OCI-LY7 (cell line): ENCODE measurements around the gene PPT2. TPM values are rescaled to one million over a fixed set of nuclear protein-coding genes. Genes with fewer than 3 reads are reported as not detected.
A peak's percentile ranks its signal among the peaks of the same experiment; 100 is the strongest.

ENCODE experiments used
- BruUV-seq: library from RNA; stranded (reverse); fragments of 400-500 nt; replicated peaks from 2 replicates; lab custom pipeline; 2021; lab: Mats Ljungman, UMichigan
- CTCF ChIA-PET: fragments of 300-600 bp; sonication (Branson Sonifier 250); formaldehyde crosslinking; loops from one replicate; lab custom pipeline; 2022; ENCODE audit warnings: antibody characterized with exemption; ENCODE audit not compliant: unreplicated experiment; lab: Charles Lee
- POLR2A ChIA-PET: fragments of 300-600 bp; sonication (Branson Sonifier 250); formaldehyde crosslinking; loops from one replicate; lab custom pipeline; 2022; ENCODE audit warnings: antibody characterized with exemption; lab: Charles Lee
- DNase-seq: peaks from one replicate; pipeline ENCODE4 v3.0.0-alpha.2; 2015; ENCODE audit warnings: low spot score
- H2AFZ ChIP-seq: fragments of 200-600 bp; sonication (generic), shearing (Covaris generic); 2 replicates; pipeline ENCODE4 v1.6.1; 2014; ENCODE audit warnings: mild to moderate bottlenecking, antibody characterized with exemption, low read length, moderate library complexity
- H3K27ac ChIP-seq: fragments of 200-600 bp; sonication (generic); 2 replicates; pipeline ENCODE4 v1.5.1; 2014; ENCODE audit warnings: mixed run types, low read depth, mild to moderate bottlenecking, moderate library complexity, low read length, inconsistent platforms; ENCODE audit not compliant: poor library complexity, severe bottlenecking
- H3K36me3 ChIP-seq: fragments of 200-600 bp; sonication (generic); 2 replicates; pipeline ENCODE4 v1.6.1; 2014; ENCODE audit warnings: mild to moderate bottlenecking, antibody characterized with exemption, low read length, moderate library complexity, mixed read lengths; ENCODE audit not compliant: insufficient read depth
- H3K4me1 ChIP-seq: fragments of 200-600 bp; sonication (generic); 2 replicates; pipeline ENCODE4 v1.5.1; 2014; ENCODE audit warnings: mild to moderate bottlenecking, low read length; ENCODE audit not compliant: insufficient read depth, poor library complexity, severe bottlenecking
- H3K4me2 ChIP-seq: fragments of 200-600 bp; sonication (generic); 2 replicates; pipeline ENCODE4 v1.6.1; 2014; ENCODE audit warnings: mild to moderate bottlenecking, low read length
- H3K4me3 ChIP-seq: fragments of 200-600 bp; sonication (generic); 2 replicates; pipeline ENCODE4 v1.5.1; 2014; ENCODE audit warnings: mild to moderate bottlenecking, low read depth, low read length; ENCODE audit not compliant: poor library complexity, severe bottlenecking
- H3K79me2 ChIP-seq: fragments of 200-600 bp; sonication (generic); 2 replicates; pipeline ENCODE4 v1.6.1; 2016; ENCODE audit warnings: low read depth, mild to moderate bottlenecking, low read length, moderate library complexity, mixed read lengths; ENCODE audit not compliant: insufficient read depth
- H3K9me2 ChIP-seq: fragments of 200-600 bp; sonication (generic); 2 replicates; pipeline ENCODE4 v1.6.1; 2016; ENCODE audit warnings: mild to moderate bottlenecking, low read length, mixed read lengths; ENCODE audit not compliant: insufficient read depth
- H3K9me3 ChIP-seq: fragments of 200-600 bp; sonication (generic); 2 replicates; pipeline ENCODE4 v1.6.1; 2014; ENCODE audit warnings: mild to moderate bottlenecking, mixed run types, low read length, mixed read lengths
- H4K20me1 ChIP-seq: fragments of 200-600 bp; sonication (generic); 2 replicates; pipeline ENCODE4 v1.6.1; 2014; ENCODE audit warnings: mild to moderate bottlenecking, antibody characterized with exemption, low read length, moderate library complexity, mixed read lengths; ENCODE audit not compliant: insufficient read depth
- EZH2phosphoT487 ChIP-seq: fragments of 200-600 bp; sonication (generic); IDR thresholded peaks from 2 replicates; pipeline ENCODE4 v1.6.1; 2018; ENCODE audit warnings: low read depth, borderline replicate concordance, mild to moderate bottlenecking, mixed run types, antibody characterized with exemption, low read length, moderate library complexity, mixed read lengths
- intact Hi-C: fragments of 100-400 bp; cut with micrococcal nuclease; formaldehyde crosslinking; loops from one replicate; pipeline ENCODE4 v1.10.0; 2022; ENCODE audit not compliant: unreplicated experiment
- total RNA-seq, 2 experiments: library from RNA; depleted of rRNA in 1 of 2; stranded (reverse); fragments of >200 nt in 1 of 2; shearing (Covaris generic) in 1 of 2; gene quantifications; 2 replicates each; pipeline ENCODE4 v1.2.3, GENCODE V29; 2014 to 2022
- TF ChIP-seq, protein P1 (sequence below): fragments of 200-600 bp; sonication (generic); conservative IDR thresholded peaks from 2 replicates; pipeline ENCODE4 v1.5.1; 2014; ENCODE audit warnings: mild to moderate bottlenecking, antibody characterized with exemption, low read length, moderate library complexity, mixed read lengths

The PPT2 gene
- total RNA-seq, 2 experiments from 2014 or later, result 39.0 to 111 TPM

DNA sequence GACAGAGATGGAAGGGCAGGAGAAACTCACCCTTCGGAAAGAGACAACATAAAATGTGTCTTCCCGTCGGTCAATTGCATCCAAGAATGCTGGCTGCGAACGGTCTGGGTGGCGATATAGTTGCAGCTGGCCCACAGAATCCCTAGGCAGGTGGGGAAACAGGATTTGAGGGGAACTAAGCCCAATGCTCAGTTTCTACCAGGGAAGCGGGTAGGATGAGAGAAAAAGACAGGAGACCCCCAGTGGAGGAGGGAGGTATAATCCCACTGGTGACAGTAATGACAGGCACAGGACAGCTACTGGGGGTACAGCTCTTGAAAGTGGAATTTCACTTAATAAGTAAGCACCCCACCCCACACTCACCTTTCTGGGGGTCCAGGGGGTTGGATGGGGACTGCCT lies 37.3 kb upstream of the PPT2 start:
- intact Hi-C loops, result no loop called here
- CTCF ChIA-PET, result no interaction called here
- Histone ChIP-seq H3K79me2 (no peaks in the 10 kb centered on the region), H2AFZ (no peak overlapping the region), H3K27ac (no peak overlapping the region), H3K4me1 (peaks cover 5% of the 10 kb centered on the region), H3K9me2 (no peaks in the 10 kb centered on the region), H4K20me1 (no peaks in the 10 kb centered on the region), H3K4me2 (no peak overlapping the region), H3K4me3 (no peak overlapping the region), H3K9me3 (no peaks in the 10 kb centered on the region), H3K36me3 (peaks cover 61% of the 10 kb centered on the region)
- no TSS peak for BruUV-seq
- DNase-seq, result peak; percentile 38
- no peak for TF ChIP-seq EZH2phosphoT487
- TF ChIP-seq, protein P1, sequence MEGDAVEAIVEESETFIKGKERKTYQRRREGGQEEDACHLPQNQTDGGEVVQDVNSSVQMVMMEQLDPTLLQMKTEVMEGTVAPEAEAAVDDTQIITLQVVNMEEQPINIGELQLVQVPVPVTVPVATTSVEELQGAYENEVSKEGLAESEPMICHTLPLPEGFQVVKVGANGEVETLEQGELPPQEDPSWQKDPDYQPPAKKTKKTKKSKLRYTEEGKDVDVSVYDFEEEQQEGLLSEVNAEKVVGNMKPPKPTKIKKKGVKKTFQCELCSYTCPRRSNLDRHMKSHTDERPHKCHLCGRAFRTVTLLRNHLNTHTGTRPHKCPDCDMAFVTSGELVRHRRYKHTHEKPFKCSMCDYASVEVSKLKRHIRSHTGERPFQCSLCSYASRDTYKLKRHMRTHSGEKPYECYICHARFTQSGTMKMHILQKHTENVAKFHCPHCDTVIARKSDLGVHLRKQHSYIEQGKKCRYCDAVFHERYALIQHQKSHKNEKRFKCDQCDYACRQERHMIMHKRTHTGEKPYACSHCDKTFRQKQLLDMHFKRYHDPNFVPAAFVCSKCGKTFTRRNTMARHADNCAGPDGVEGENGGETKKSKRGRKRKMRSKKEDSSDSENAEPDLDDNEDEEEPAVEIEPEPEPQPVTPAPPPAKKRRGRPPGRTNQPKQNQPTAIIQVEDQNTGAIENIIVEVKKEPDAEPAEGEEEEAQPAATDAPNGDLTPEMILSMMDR, result peak; percentile 76
- POLR2A ChIA-PET, result no interaction called here

DNA sequence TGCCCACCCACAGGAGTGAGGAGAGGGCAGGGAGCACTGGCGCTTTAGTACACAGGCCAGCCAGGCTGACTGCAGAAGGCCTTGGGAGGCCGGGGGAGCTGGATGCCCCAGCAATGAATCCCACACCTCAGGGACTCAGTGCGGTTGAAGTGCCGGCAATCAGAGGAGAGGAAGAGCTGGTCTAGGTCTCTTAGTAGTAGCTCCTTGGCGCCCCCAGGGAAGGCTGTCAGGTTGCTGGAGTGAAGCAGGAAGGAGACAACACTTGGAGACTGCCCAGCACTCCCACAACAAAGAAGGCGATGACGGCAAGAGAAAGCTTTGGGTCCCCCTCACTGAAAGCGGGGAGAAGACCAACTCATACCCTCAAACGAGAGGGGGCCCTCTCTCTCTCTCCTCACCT lies 36.5 kb upstream of the PPT2 start:
- BruUV-seq, result no TSS peak
- no peak overlapping the region for H3K27ac ChIP-seq
- no peaks in the 10 kb centered on the region for H3K79me2 ChIP-seq
- POLR2A ChIA-PET, result interaction anchor here (0.5 kb wide), 1 partner anchor 43 kb away, joined by 3 read pairs; no protein-coding TSS in a partner anchor
- H3K9me3 ChIP-seq, result no peaks in the 10 kb centered on the region
- H4K20me1 ChIP-seq, result no peaks in the 10 kb centered on the region
- no peak overlapping the region for H3K4me2 ChIP-seq
- H3K4me3 ChIP-seq, result no peak overlapping the region
- intact Hi-C loops, result no loop called here
- H2AFZ ChIP-seq, result no peak overlapping the region
- CTCF ChIA-PET, result no interaction called here
- no peak for TF ChIP-seq EZH2phosphoT487
- TF ChIP-seq, protein P1, result no peak
- H3K36me3 ChIP-seq, result peaks cover 67% of the 10 kb centered on the region
- H3K4me1 ChIP-seq, result peaks cover 5% of the 10 kb centered on the region
- DNase-seq, result no peak
- no peaks in the 10 kb centered on the region for H3K9me2 ChIP-seq

DNA sequence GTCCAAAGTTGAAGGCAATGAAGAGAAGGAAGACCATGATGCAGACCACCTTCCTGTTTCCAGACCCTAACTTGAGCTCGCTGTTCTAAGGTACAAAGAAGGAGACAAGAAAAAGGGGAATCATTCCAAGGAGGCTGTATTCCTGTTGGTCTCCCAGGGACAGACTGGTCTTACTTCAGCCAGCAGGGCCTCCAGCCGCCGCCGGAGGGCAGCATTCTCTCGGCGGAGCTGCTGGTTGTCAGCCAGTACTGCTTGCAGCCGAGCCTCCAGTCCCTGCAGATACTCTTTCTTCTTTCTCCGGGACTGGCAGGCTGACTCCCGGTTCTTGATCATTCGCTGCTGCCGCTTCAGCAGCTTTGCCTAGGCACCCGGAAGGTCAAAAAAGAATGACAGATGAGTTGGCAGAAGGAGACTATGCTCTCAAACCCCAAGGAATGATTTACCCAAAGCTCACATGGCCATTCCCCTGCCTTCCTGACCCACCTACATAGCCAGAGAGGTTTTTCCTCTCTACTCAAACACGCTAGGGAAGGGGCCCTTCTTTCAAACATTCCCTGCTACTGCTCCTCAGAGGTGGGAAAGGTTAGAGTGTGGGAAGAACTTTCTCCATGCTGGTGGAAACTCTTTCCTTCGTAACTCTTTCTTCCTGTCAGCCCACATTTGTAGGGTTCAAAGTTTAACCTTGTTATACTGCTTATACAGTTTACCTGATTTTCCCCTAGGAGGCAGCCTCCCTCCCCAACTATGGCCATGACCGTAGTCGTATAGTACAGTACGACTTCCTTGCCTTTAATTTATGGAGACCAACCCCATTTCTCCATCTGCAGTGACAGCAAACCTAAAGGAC lies 34.9 kb upstream of the PPT2 start:
- peak; percentile 82 for DNase-seq
- ChIA-PET POLR2A (no interaction called here), CTCF (interaction anchor here (1.8 kb wide), 1 partner anchor 9 kb away, joined by 7 read pairs; the partner anchor contains the start of gene ATF6B)
- H3K9me3 ChIP-seq, result no peaks in the 10 kb centered on the region
- H4K20me1 ChIP-seq, result no peaks in the 10 kb centered on the region
- BruUV-seq, result no TSS peak
- no peaks in the 10 kb centered on the region for H3K9me2 ChIP-seq
- TF ChIP-seq, protein P1, result peak; percentile 90
- no peak for TF ChIP-seq EZH2phosphoT487
- H3K4me3 ChIP-seq, result no peak overlapping the region
- no peak overlapping the region for H2AFZ ChIP-seq
- H3K4me1 ChIP-seq, result peaks cover 5% of the 10 kb centered on the region
- no peaks in the 10 kb centered on the region for H3K79me2 ChIP-seq
- intact Hi-C loops, result loop anchor here (1.0 to 2.0 kb wide), 2 partner anchors 35 to 76 kb away; partner anchors contain the start of gene PPT2
- peak overlapping the region; percentile 22; the same call in 1 of the 2 replicates for H3K4me2 ChIP-seq
- no peak overlapping the region for H3K27ac ChIP-seq
- peaks cover 80% of the 10 kb centered on the region for H3K36me3 ChIP-seq
